K562 (cell line): ENCODE results near the gene SCYL1. TPM values are rescaled to one million over a fixed set of nuclear protein-coding genes. Genes with fewer than 3 reads are reported as not detected.

Experiments
- BDP1 ChIP-seq: IDR thresholded peaks from 3 replicates; pipeline ENCODE4 v1.6.1; 2011; ENCODE audit not compliant: insufficient read length, insufficient read depth
- FOXA1 ChIP-seq: fragments of 450-650 bp; IDR thresholded peaks from 2 replicates; pipeline ENCODE4 v1.6.1; 2016; ENCODE audit warnings: mild to moderate bottlenecking, borderline replicate concordance
- FOXM1 ChIP-seq, 2 experiments: fragments of 450-650 bp in 1 of 2; sonication (generic) in 1 of 2; formaldehyde crosslinking in 1 of 2; IDR thresholded peaks; 2 replicates each; pipeline versions ENCODE4 v1.6.1 to v1.9.0; 2017 to 2022; ENCODE audit warnings: low read depth in 2 of 2, mild to moderate bottlenecking in 2 of 2, missing genetic modification reagents in 1 of 2, moderate library complexity in 1 of 2
- FOXO4 ChIP-seq: fragments of 450-650 bp; formaldehyde crosslinking; IDR thresholded peaks from 2 replicates; pipeline ENCODE4 v1.4.0; 2020; ENCODE audit warnings: mild to moderate bottlenecking, moderate library complexity
- GTF2E2 ChIP-seq: fragments of 200-800 bp; sonication (Bioruptor generic); IDR thresholded peaks from 2 replicates; pipeline ENCODE4 v1.6.1; 2016; ENCODE audit warnings: missing genetic modification characterization, missing compliant biosample characterization
- MED1 ChIP-seq: sonication (generic); formaldehyde crosslinking; IDR thresholded peaks from 2 replicates; pipeline ENCODE4 v1.8.1; 2023; ENCODE audit warnings: missing genetic modification reagents, borderline replicate concordance
- NUFIP1 ChIP-seq: fragments of 450-650 bp; IDR thresholded peaks from 2 replicates; pipeline ENCODE4 v1.6.1; 2018; ENCODE audit not compliant: partially characterized antibody
- PRMT5 ChIP-seq: sonication (generic); formaldehyde crosslinking; IDR thresholded peaks from 2 replicates; pipeline ENCODE4 v1.5.0; 2020; ENCODE audit warnings: missing genetic modification reagents
- RCOR1 ChIP-seq, 2 experiments: IDR thresholded peaks; 2 replicates each; pipeline ENCODE4 v1.6.1; 2012; ENCODE audit warnings: low read depth in 2 of 2, low read length in 2 of 2, borderline replicate concordance in 1 of 2, improper control_type of control experiment in 1 of 2
- RREB1 ChIP-seq: fragments of 250-450 bp; sonication (Bioruptor Pico); IDR thresholded peaks from 2 replicates; pipeline ENCODE4 v1.4.0; 2020
- SMC3 ChIP-seq: conservative IDR thresholded peaks from 2 replicates; pipeline ENCODE4 v1.6.1; 2011; ENCODE audit warnings: low read depth, low read length, improper control_type of control experiment; ENCODE audit not compliant: insufficient read depth
- SP1 ChIP-seq: sonication (generic); formaldehyde crosslinking; IDR thresholded peaks from 2 replicates; pipeline ENCODE4 v1.8.1; 2022; ENCODE audit warnings: mild to moderate bottlenecking, missing genetic modification reagents
- TAF9B ChIP-seq: fragments of 450-650 bp; IDR thresholded peaks from 2 replicates; pipeline ENCODE4 v1.6.1; 2018; ENCODE audit warnings: mild to moderate bottlenecking; ENCODE audit not compliant: partially characterized antibody
- ZNF165 ChIP-seq: fragments of 250-450 bp; sonication (Bioruptor Pico); IDR thresholded peaks from 2 replicates; pipeline ENCODE4 v1.4.0; 2020; ENCODE audit warnings: borderline replicate concordance
- ZNF253 ChIP-seq: fragments of 250-450 bp; sonication (Bioruptor Pico); conservative IDR thresholded peaks from 2 replicates; pipeline ENCODE4 v1.6.1; 2021; ENCODE audit warnings: mild to moderate bottlenecking
- polyA plus RNA-seq, 8 experiments: library from polyadenylated mRNA; depleted of rRNA in 4 of 8; stranded (reverse) in 5 of 8; unstranded in 3 of 8; fragments of >200 nt; fragmentation: Nextera tagmentation in 2 of 8; fragmentation: Illumina TruSeq in 1 of 8; extraction: Ambion mirVana in 2 of 8; extraction: Trizol in 1 of 8; gene quantifications; 2 replicates each; pipeline versions ENCODE4 v1.2.1 to v1.2.3, GENCODE V29; 2011 to 2014; ENCODE audit warnings: inconsistent platforms in 1 of 8, missing spikeins in 1 of 8
- total RNA-seq, 7 experiments: library from RNA; depleted of rRNA in 6 of 7; stranded (reverse); fragments of >200 nt in 6 of 7; fragmentation: Illumina TruSeq in 2 of 7; extraction: Trizol in 2 of 7; gene quantifications; 2 replicates each; pipeline versions ENCODE4 v1.2.1 to v1.2.3, GENCODE V29; 2011 to 2021; ENCODE audit warnings: low replicate concordance in 1 of 7
- TF ChIP-seq, protein P1 (sequence below): sonication (generic); formaldehyde crosslinking; IDR thresholded peaks from 2 replicates; pipeline ENCODE4 v1.8.1; 2022; ENCODE audit warnings: missing genetic modification reagents
- TF ChIP-seq, protein P2 (sequence below): fragments of 450-650 bp; formaldehyde crosslinking; IDR thresholded peaks from 2 replicates; pipeline ENCODE4 v1.4.0; 2020; ENCODE audit warnings: mild to moderate bottlenecking, mixed read lengths

Gene SCYL1
- total and polyA plus RNA-seq, 9 of the 15 experiments (the other 6 are each of a cell fraction or from before 2014, with no cell fraction given): 1.9 to 145 (median 57.6) TPM

GRCh38 chr11:65502555-65503367, 22.1 kb upstream of the SCYL1 start (continued):
- TF ChIP-seq, protein P1, sequence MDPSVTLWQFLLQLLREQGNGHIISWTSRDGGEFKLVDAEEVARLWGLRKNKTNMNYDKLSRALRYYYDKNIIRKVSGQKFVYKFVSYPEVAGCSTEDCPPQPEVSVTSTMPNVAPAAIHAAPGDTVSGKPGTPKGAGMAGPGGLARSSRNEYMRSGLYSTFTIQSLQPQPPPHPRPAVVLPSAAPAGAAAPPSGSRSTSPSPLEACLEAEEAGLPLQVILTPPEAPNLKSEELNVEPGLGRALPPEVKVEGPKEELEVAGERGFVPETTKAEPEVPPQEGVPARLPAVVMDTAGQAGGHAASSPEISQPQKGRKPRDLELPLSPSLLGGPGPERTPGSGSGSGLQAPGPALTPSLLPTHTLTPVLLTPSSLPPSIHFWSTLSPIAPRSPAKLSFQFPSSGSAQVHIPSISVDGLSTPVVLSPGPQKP: no peak
- TF ChIP-seq SMC3 (no peak), ZNF165 (CRISPR knock-in tag) (no peak), RREB1 (CRISPR knock-in tag) (no peak), PRMT5 (CRISPR knock-in tag) (no peak), GTF2E2 (tag) (0 out of 2 replicates have a peak, but pooled peaks have one; percentile 47), BDP1 (no peak), ZNF253 (CRISPR knock-in tag) (peak; percentile 94), SP1 (CRISPR knock-in tag) (peak; percentile 60; the same call in 1 of the 2 replicates), FOXM1 (IDR thresholded peaks at IDR 0.05; ENCODE audit: low read depth) (no peak), FOXM1 (CRISPR knock-in tag; IDR thresholded peaks at IDR 0.05; ENCODE audit: low read depth) (0 out of 2 replicates have a peak, but pooled peaks have one; percentile 77), FOXA1 (no peak), FOXO4 (CRISPR knock-in tag) (peak; percentile 94), NUFIP1 (no peak), RCOR1 (IDR thresholded peaks at IDR 0.05; ENCODE audit: borderline replicate concordance in 1 of 2, low read depth in 2 of 2, low read length in 2 of 2) (no peak), TAF9B (no peak), MED1 (no peak)
- TF ChIP-seq, protein P2, sequence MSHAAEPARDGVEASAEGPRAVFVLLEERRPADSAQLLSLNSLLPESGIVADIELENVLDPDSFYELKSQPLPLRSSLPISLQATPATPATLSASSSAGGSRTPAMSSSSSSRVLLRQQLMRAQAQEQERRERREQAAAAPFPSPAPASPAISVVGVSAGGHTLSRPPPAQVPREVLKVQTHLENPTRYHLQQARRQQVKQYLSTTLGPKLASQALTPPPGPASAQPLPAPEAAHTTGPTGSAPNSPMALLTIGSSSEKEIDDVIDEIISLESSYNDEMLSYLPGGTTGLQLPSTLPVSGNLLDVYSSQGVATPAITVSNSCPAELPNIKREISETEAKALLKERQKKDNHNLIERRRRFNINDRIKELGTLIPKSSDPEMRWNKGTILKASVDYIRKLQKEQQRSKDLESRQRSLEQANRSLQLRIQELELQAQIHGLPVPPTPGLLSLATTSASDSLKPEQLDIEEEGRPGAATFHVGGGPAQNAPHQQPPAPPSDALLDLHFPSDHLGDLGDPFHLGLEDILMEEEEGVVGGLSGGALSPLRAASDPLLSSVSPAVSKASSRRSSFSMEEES (CRISPR knock-in tag): peak; percentile 31
